Keratinocyte (primary cell): ENCODE measurements around the gene ASS1.

Source experiments
- EZH2 ChIP-seq: IDR thresholded peaks from one replicate; pipeline ENCODE4 v1.6.1; 2012; ENCODE audit warnings: inconsistent platforms, mild to moderate bottlenecking, low read length, moderate library complexity
- TF ChIP-seq, protein P1 (sequence below), 3 experiments: IDR thresholded peaks in 1 of 3; conservative IDR thresholded peaks in 1 of 3; optimal IDR thresholded peaks in 1 of 3; 2 replicates in 2 of 3; 3 replicates in 1 of 3; pipeline versions ENCODE3 to v1.5.1; 2011; ENCODE audit warnings: low read length in 3 of 3, mild to moderate bottlenecking in 3 of 3, moderate library complexity in 2 of 3, control low read depth in 1 of 3, inconsistent platforms in 1 of 3; ENCODE audit not compliant: insufficient read depth in 2 of 3; ENCODE audit errors: extremely low read depth in 1 of 3

DNA sequence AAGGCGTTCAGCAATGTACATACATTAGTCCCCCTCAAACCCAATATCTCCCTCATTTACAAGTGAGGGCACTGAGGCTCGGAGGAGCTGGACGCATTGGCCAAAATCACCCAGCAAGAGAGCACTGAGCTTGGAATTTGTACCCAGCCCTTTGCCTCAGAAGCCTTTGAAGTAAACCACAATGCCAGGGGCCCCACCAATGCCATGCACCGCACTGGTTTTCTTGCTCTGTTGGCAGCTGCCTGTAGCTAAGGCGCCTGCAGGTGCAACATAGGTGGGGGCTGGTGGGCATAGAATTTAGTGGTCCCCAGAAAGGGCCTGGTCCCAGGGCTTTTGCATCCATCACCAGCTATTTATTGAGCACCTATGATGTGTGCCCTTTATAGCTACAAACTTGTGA, 97.3 kb downstream of the ASS1 start:
- TF ChIP-seq, protein P1, sequence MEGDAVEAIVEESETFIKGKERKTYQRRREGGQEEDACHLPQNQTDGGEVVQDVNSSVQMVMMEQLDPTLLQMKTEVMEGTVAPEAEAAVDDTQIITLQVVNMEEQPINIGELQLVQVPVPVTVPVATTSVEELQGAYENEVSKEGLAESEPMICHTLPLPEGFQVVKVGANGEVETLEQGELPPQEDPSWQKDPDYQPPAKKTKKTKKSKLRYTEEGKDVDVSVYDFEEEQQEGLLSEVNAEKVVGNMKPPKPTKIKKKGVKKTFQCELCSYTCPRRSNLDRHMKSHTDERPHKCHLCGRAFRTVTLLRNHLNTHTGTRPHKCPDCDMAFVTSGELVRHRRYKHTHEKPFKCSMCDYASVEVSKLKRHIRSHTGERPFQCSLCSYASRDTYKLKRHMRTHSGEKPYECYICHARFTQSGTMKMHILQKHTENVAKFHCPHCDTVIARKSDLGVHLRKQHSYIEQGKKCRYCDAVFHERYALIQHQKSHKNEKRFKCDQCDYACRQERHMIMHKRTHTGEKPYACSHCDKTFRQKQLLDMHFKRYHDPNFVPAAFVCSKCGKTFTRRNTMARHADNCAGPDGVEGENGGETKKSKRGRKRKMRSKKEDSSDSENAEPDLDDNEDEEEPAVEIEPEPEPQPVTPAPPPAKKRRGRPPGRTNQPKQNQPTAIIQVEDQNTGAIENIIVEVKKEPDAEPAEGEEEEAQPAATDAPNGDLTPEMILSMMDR (optimal IDR thresholded peaks at IDR 0.05 in 1 of 3, IDR thresholded peaks at IDR 0.05 in 1 of 3, conservative IDR thresholded peaks at IDR 0.05 in 1 of 3; ENCODE audit: extremely low read depth in 1 of 3, insufficient read depth in 2 of 3, low read length in 3 of 3) = no peak
- TF ChIP-seq EZH2 = no peak
